Aorta (tissue), 5 donors: ENCODE results near the gene PRKCQ. TPM values are rescaled to one million over a fixed set of nuclear protein-coding genes. Genes with fewer than 3 reads are reported as not detected.

Source experiments
- ATAC-seq: fragments of 200-7000 bp; cut with Tn5 transposase; one replicate; pipeline ENCODE4 v1.9.1; 2022; ENCODE audit warnings: moderate library complexity; ENCODE audit not compliant: low FRiP score
- DNase-seq, 2 donors: peaks; one replicate each; pipeline ENCODE4 v3.0.0-alpha.2; 2020
- H3K27ac ChIP-seq, 2 donors: one replicate each; pipeline ENCODE4 v1.5.1; 2013; ENCODE audit warnings: low read length in 2 of 2, mild to moderate bottlenecking in 2 of 2, moderate library complexity in 2 of 2, control low read depth in 1 of 2, inconsistent platforms in 1 of 2, low read depth in 1 of 2
- H3K27me3 ChIP-seq, 2 donors: one replicate each; pipeline ENCODE4 v1.6.1; 2013; ENCODE audit warnings: control low read depth in 1 of 2, low read length in 1 of 2, mild to moderate bottlenecking in 1 of 2, moderate library complexity in 1 of 2; ENCODE audit not compliant: insufficient read depth in 2 of 2, control insufficient read depth in 1 of 2
- H3K36me3 ChIP-seq, 2 donors: one replicate each; pipeline ENCODE4 v1.6.1; 2013; ENCODE audit warnings: control low read depth in 1 of 2, low read length in 1 of 2, mild to moderate bottlenecking in 1 of 2; ENCODE audit not compliant: insufficient read depth in 2 of 2, control insufficient read depth in 1 of 2
- H3K4me1 ChIP-seq, 2 donors: one replicate each; pipeline ENCODE4 v1.6.1; 2013; ENCODE audit warnings: low read length in 2 of 2, control low read depth in 1 of 2, mild to moderate bottlenecking in 1 of 2, moderate library complexity in 1 of 2; ENCODE audit not compliant: insufficient read depth in 2 of 2, control insufficient read depth in 1 of 2
- H3K4me3 ChIP-seq, 2 donors: one replicate each; pipeline ENCODE4 v1.5.1; 2013; ENCODE audit warnings: low read length in 2 of 2, control low read depth in 1 of 2, mild to moderate bottlenecking in 1 of 2
- H3K9me3 ChIP-seq: one replicate; pipeline ENCODE4 v1.6.1; 2013; ENCODE audit warnings: mild to moderate bottlenecking, low read length; ENCODE audit not compliant: control insufficient read depth
- WGBS, 2 donors: extraction: QIAGEN DNeasy Blood & Tissue Kit; methylation state at CpG; one replicate each; pipeline ENCODE4 v1.1.7; 2013; 5-methylcytosine and 5-hydroxymethylcytosine counted together
- intact Hi-C, 2 donors: fragments of 100-400 bp; cut with DNase I; formaldehyde crosslinking; loops; one replicate each; pipeline versions ENCODE4 v1.14.2 to v1.15.0; 2022
- polyA plus RNA-seq, 2 donors: library from polyadenylated mRNA; stranded (reverse); fragments of 200-250 nt; gene quantifications; one replicate each; pipeline ENCODE4 v1.2.3, GENCODE V29; 2013
- total RNA-seq, 2 donors: library from RNA; stranded (reverse); fragmentation: NEBNext Ultra II Directional; extraction: Animal tissue kit (Norgen Biotek cat#: 25700); gene quantifications; one replicate each; pipeline ENCODE4 v1.2.1, GENCODE V29; 2021
- donor health status: healthy with polysubstance abuse.
- donor health status: Bipolar disorder and iron deficiency.
- donor health status: DM: no; HTN: no; CAD: no.
- donor health status: DM: no; HTN: no; CAD: no.
- donor health status: DM: yes; HTN: yes; CAD: no.

Gene PRKCQ
- total and polyA plus RNA-seq, 4 donors: 0.45 to 1.3 (median 1.1) TPM; not detected in 1

GRCh38 chr10:6405713-6406112, 174.4 kb downstream of the PRKCQ start:
- Histone ChIP-seq H3K27ac (no peak overlapping the region), H3K27me3 (no peaks in the 10 kb centered on the region), H3K9me3 (no peaks in the 10 kb centered on the region), H3K36me3 (no peaks in the 10 kb centered on the region), H3K4me1 (peaks cover 0 to 2% of the 10 kb centered on the region in 2 donors), H3K4me3 (no peak overlapping the region)
- intact Hi-C loops: no loop called here
- DNase-seq (no peak), ATAC-seq (no peak)
- 92 to 95% methylated on average over 3 of the region's 3 CpGs for WGBS, 2 donors

DNA sequence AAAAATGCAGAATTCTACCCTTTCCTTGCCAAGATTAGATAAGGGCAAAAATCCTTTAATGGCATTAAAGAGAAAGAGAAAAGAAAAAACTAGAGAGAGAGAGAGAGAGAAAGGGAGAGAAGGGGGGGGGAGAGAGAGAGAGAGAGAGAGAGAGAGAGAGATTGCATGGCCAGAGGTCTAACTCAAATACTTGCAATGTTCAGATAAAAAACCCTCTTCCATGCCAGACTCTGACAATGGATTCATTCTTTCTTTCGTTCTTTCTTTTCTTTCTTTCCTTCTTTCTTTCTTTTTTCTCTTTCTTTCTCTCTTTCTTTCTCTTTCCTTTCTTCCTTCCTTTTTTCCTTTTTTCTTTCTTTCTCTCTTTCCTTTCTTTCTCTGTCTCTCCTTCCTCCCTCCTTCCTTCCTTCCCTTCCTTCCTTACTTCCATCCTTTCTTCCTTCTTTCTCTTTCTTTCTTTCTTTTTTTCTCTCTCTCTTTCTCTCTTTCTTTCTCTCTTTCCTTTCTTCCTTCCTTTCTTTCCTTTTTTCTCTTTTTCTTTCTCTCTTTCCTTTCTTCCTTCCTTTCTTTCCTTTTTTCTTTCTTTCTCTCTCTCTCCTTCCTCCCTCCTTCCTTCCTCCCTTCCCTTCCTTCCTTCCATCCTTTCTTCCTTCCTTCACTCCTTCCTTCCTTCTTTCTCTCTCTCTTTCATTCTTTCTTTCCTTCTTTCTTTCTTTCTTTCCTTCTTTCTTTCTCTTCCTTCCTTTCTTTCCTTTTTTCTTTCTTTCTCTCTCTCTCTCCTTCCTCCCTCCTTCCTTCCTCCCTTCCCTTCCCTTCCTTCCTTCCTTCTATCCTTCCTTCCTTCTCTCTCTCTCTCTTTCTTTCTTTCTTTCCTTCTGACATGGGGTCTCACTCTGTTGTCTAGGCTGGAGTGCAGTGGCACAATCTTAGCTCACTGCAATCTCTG, 175.7 kb downstream of the PRKCQ start:
- intact Hi-C loops: loop anchor here (5.0 kb wide), 1 partner anchor 317 kb away; the partner anchor contains the start of gene RBM17 (in 2 of the 2)
- Histone ChIP-seq H3K4me3 (no peak overlapping the region), H3K27ac (no peak overlapping the region), H3K36me3 (no peaks in the 10 kb centered on the region), H3K27me3 (no peaks in the 10 kb centered on the region), H3K9me3 (no peaks in the 10 kb centered on the region), H3K4me1 (no peaks in the 10 kb centered on the region)
- no peak for ATAC-seq
- WGBS, 2 donors: 17 to 20% methylated on average over 1 of the region's 1 CpG
- DNase-seq: no peak

DNA sequence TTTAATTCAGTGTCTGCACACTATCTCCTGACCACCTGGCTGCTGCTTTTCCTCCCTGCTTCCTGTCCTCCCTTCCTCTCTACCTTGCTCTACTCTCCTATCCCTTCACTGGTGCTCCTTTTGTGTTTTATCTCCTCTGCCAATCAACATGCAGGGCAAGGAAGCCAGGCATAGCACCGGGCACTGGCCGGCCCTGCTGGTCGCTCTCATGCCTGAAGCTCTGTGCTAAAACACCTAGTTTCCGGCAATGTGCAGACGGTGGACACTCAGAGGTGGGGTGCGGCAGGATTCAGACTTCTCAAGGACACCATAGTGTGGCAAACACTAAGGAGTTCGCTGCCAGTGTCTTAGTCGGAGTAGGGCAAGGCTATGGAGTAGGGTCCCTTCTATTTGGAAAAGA, 177.1 kb downstream of the PRKCQ start:
- no peak overlapping the region for H3K4me3 ChIP-seq
- DNase-seq: no peak
- no peak for ATAC-seq
- no peaks in the 10 kb centered on the region for H3K9me3 ChIP-seq
- H3K27ac ChIP-seq: no peak overlapping the region
- H3K27me3 ChIP-seq: no peaks in the 10 kb centered on the region
- no peaks in the 10 kb centered on the region for H3K36me3 ChIP-seq
- H3K4me1 ChIP-seq: no peaks in the 10 kb centered on the region
- intact Hi-C loops: loop anchor here (2.0 to 5.0 kb wide), 2 partner anchors 294 to 316 kb away; partner anchors contain the start of gene RBM17 (in 2 of the 2)
- 81 to 86% methylated on average over 8 of the region's 8 CpGs for WGBS, 2 donors

GRCh38 chr10:6402349-6402709, 177.7 kb downstream of the PRKCQ start:
- no peak overlapping the region for H3K4me3 ChIP-seq
- WGBS, 2 donors: 61 to 67% methylated on average over 9 of the region's 9 CpGs

GRCh38 chr10:6401558-6402348, 178.3 kb downstream of the PRKCQ start:
- WGBS, 2 donors: 4 to 5% methylated on average over 18 of the region's 18 CpGs
- Histone ChIP-seq H3K36me3 (no peaks in the 10 kb centered on the region), H3K27ac (peak overlapping the region in 1 of 2 donors; percentile 27), H3K9me3 (no peaks in the 10 kb centered on the region), H3K4me3 (peak overlapping the region in 1 of 2 donors; percentile 47), H3K27me3 (no peaks in the 10 kb centered on the region), H3K4me1 (no peaks in the 10 kb centered on the region)
- ATAC-seq (peak; percentile 95), DNase-seq (peak; percentile 85 to 87)
- intact Hi-C loops: loop anchor here (1.0 to 5.0 kb wide), 5 partner anchors 127 to 314 kb away; partner anchors contain the start of genes PFKFB3 (in 2 of the 2) and RBM17 (in 2 of the 2)

More at GRCh38 chr10:6402349-6402709, 177.7 kb downstream of the PRKCQ start:
- Histone ChIP-seq H3K27ac (no peak overlapping the region), H3K9me3 (no peaks in the 10 kb centered on the region), H3K36me3 (no peaks in the 10 kb centered on the region), H3K27me3 (no peaks in the 10 kb centered on the region), H3K4me1 (no peaks in the 10 kb centered on the region)
- intact Hi-C loops: loop anchor here (2.0 to 5.0 kb wide), 2 partner anchors 294 to 315 kb away; partner anchors contain the start of gene RBM17 (in 2 of the 2)
- DNase-seq (no peak), ATAC-seq (no peak)

- H3K27me3 ChIP-seq: no peaks in the 10 kb centered on the region
- WGBS, 2 donors: 84 to 86% methylated on average over 12 of the region's 12 CpGs
- no peak for DNase-seq
- no peak overlapping the region for H3K27ac ChIP-seq
- H3K4me1 ChIP-seq: no peaks in the 10 kb centered on the region
- no peaks in the 10 kb centered on the region for H3K36me3 ChIP-seq
- ATAC-seq: no peak
- H3K4me3 ChIP-seq: no peak overlapping the region
- intact Hi-C loops: loop anchor here (1.0 to 5.0 kb wide), 4 partner anchors 126 to 314 kb away; partner anchors contain the start of genes PFKFB3 (in 2 of the 2) and RBM17 (in 2 of the 2)
- no peaks in the 10 kb centered on the region for H3K9me3 ChIP-seq
Observed at GRCh38 chr10:6400821-6401465, 179.1 kb downstream of the PRKCQ start.

DNA sequence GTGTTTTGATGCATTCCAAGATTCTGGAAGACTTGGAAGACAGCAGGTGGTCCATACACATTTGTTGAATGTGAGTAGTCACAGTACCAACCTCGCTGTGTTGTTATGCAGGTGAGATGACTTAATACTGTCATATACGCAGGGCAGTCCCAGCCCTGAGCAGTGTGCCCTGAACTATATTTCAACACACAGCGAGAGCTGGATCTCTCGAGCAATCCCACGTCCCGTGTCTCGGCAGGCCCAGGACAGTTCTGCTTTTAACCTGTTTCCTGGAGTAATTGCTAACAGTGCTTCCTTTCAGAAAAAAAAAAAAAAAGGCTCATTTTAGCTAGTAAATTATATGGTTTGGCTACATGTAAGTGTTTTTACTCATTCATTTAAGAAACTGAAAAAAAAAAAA, 179.7 kb downstream of the PRKCQ start:
- Histone ChIP-seq H3K27ac (no peak overlapping the region), H3K27me3 (no peaks in the 10 kb centered on the region), H3K4me1 (no peaks in the 10 kb centered on the region), H3K9me3 (no peaks in the 10 kb centered on the region), H3K4me3 (no peak overlapping the region), H3K36me3 (no peaks in the 10 kb centered on the region)
- WGBS, 2 donors: 84 to 87% methylated on average over 7 of the region's 7 CpGs
- no peak for ATAC-seq
- intact Hi-C loops: loop anchor here (2.0 to 5.0 kb wide), 3 partner anchors 126 to 313 kb away; partner anchors contain the start of genes PFKFB3 (in 2 of the 2) and RBM17 (in 2 of the 2)
- peak in 1 of 2 donors; percentile 70 for DNase-seq

- H3K27ac ChIP-seq: peak overlapping the region in 1 of 2 donors; percentile 48
- no peaks in the 10 kb centered on the region for H3K9me3 ChIP-seq
- no peak overlapping the region for H3K4me3 ChIP-seq
- ATAC-seq (no peak), DNase-seq (no peak)
- no peaks in the 10 kb centered on the region for H3K4me1 ChIP-seq
- no peaks in the 10 kb centered on the region for H3K27me3 ChIP-seq
- no peaks in the 10 kb centered on the region for H3K36me3 ChIP-seq
- intact Hi-C loops: loop anchor here (2.0 to 5.0 kb wide), 3 partner anchors 125 to 313 kb away; partner anchors contain the start of genes PFKFB3 (in 2 of the 2) and RBM17 (in 2 of the 2)
- WGBS, 2 donors: 86 to 87% methylated on average over 8 of the region's 8 CpGs
Observed at GRCh38 chr10:6399879-6400278, 180.2 kb downstream of the PRKCQ start.
